NCI-H1092 (cell line): ENCODE results near the gene FRA10AC1.
"Not testable (repeated sequence)": the region's sequence is repeated elsewhere in the genome, so short reads cannot be mapped to it uniquely, and the experiment has no call there.

ENCODE experiments used
- DNase-seq: peaks from one replicate; lab custom pipeline; 2025; lab: John Stamatoyannopoulos, UW

Gene FRA10AC1

DNA sequence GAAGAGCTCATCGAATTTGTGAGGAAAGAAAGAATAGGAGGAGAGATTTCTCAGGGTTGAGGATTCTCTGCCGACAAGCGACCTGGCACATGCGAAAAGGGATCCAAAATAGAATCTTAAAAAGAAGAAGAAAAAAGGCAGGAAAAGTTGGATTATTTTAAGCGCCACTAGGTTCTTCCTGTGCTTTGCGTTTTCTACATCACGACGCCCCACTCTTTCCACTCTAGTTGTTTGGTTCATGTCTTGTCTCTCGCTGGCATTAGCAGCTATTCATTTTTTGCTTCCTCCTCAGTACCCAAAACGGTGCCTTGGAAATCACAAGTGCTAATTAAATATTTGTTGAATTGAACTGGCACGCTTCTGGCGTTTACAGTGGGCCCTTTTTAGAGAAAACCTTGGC is 674 bp upstream of the FRA10AC1 start:
- peak; percentile 22 for DNase-seq

DNA sequence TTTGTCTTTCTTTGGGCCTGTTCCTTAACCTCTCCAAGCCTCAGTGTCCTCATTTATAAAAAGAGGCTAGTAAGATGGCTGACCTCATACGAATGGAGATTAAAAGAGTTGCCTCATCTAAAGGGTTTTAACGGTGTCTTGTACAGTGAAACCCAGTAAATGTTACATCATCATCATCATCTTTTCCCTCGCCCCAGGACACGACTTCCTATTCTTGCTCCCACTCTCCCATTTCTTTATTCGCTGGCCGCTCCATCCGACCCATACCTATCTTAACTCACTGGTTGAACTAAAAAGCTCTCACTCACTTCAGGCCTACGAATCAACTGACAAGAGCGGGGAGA is 554 bp downstream of the FRA10AC1 start:
- DNase-seq, result no peak

DNA sequence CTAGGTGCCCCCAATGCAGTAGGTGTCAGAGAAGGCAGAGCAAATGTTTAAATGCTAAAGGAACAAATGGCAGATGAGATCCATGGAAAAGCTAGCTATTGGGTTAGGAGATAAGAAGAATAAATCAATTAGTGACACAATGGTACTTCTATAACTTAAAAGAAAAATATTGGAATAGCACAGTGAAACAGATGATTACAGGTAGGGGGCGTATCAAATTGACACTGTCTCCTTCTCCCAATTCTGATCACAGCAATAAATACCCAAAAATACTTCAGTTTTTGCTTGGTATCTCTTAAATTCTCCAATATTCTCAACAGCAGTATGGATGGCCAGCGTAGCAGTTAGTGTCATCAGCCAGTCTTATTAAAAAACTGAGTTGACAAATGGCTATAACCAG is 5.2 kb downstream of the FRA10AC1 start:
- DNase-seq, result no peak

DNA sequence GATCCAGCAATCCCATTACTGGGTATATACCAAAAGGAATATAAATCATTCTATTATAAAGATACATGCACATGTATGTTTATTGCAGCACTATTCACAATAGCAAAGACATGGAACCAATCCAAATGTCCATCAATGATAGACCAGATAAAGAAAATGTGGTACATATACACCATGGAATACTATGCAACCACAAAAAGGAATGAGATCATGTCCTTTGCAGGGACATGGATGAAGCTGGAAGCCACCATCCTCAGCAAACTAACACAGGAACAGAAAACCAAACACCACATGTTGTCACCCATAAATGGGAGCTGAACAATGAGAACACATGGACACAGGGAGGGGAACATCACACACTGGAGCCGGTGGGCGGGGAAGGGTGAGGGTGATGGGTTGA is 5.8 kb downstream of the FRA10AC1 start:
- DNase-seq, result not testable (repeated sequence)

DNA sequence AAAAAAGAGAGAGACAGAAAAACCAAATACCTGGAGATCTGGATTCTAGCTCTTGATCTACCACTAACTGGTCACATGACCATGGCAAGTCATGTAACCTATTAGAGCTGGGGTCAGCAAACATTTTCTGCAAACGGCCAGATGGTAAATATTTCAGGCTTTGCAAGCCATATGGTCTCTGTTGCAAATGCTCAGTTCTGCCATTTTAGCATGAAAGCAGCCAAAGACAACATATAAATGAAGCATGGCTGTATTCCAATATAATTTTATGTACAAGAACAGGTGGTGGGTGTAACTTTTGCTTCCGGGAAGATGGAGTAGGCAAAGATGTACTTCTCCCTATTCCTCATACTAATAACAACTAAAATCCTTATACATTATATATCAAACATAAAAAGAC is 6.7 kb downstream of the FRA10AC1 start:
- DNase-seq, result no peak

DNA sequence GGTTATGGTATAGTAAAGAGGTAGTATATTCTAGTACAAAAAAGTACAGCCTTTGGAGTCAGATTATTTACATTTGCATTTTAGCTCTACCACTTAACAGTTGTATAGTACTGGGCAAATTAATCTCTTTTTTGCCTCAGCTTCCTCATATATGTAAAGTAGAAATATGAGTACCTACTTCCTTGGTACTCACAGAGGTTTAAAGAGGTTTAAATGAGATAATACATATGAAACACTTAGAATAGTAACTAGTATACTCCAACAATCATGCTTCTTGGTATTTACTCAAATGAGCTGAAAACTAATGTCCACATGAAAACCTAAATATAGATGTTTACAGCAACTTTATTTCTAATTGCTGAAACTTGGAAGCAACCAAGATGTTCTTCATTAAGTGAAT is 14.7 kb downstream of the FRA10AC1 start:
- no peak for DNase-seq

DNA sequence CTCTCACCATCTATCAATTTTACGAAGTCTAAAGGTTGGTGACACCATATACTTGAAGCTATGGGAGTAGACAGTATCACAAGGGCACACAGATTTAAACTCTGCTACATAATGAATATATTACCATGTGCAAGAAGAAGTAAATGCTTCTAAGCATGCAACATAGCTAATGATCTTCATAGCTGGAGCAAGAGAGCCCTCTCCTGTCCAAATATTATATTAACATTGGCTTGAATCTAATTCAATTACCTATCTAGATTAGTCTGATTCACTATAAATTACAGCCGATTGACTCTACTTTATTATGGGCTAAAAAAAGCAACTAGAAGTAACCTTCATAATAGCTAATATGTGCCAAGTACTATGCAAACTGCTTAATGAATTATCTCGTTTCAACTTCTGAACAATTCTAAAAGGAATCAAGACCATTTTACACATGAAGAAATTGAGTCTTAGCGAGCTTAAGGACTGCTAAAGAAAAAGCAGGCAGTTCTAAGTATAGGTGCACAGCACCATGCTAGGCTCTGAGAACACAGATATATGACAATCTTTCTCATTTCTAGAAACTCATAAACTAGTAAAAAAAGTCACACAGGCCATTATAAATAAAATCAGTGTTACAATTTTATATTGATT is 21.9 kb downstream of the FRA10AC1 start:
- DNase-seq, result peak; percentile 13

- DNase-seq, result no peak
Observed at GRCh38 chr10:93678805-93679587, 23.4 kb downstream of the FRA10AC1 start.

GRCh38 chr10:93678386-93678785 is 24.0 kb downstream of the FRA10AC1 start:
- no peak for DNase-seq

DNA sequence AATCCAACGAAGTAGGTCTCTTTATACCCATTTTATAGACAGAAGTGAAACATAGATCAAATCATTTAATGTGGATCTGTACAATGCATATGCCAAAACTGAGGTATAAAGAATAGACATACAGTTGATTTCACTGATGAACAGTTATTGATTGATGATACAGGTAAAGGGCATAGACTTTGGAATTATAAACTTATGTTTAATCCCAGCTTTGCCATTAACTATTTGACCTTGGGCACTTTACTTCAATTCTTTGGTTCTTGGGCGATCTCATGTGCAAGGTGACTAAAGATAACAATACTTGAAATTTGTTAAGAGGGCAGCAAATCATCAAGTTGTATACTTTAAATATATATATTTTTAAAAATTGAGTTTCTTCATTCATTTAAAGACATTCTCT is 28.6 kb downstream of the FRA10AC1 start:
- DNase-seq, result no peak

- no peak for DNase-seq
Observed at GRCh38 chr10:93672890-93673289, 29.5 kb downstream of the FRA10AC1 start.

- no peak for DNase-seq
Observed at GRCh38 chr10:93672022-93672678, 30.2 kb downstream of the FRA10AC1 start.

DNA sequence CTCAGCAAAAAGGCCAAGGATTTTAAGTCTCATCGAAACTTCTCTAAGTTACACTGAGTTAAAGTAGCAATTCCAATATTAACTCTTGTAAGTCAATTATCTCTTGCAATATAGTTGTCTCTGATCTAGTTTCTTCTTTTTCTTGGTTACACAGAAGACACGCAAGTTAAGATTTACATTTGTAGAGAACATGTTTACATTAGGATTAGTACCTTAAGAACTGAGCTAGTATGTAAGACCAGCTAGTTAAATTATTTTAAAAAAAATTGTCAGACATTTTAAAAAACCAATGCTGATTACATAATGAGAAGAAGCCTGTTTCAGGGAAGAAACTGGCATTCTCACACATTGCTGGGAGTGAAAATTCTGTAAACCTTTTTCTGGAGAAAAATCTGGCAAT is 31.4 kb downstream of the FRA10AC1 start:
- no peak for DNase-seq

- no peak for DNase-seq
Observed at GRCh38 chr10:93670372-93670771, 32.0 kb downstream of the FRA10AC1 start.

GRCh38 chr10:93667795-93668194 is 34.6 kb downstream of the FRA10AC1 start:
- DNase-seq, result no peak

GRCh38 chr10:93666030-93666429 is 36.4 kb downstream of the FRA10AC1 start:
- no peak for DNase-seq

- no peak for DNase-seq
Observed at GRCh38 chr10:93657757-93658156, 44.6 kb downstream of the FRA10AC1 start.

- no peak for DNase-seq
Observed at GRCh38 chr10:93656155-93656554, 46.2 kb downstream of the FRA10AC1 start.

DNA sequence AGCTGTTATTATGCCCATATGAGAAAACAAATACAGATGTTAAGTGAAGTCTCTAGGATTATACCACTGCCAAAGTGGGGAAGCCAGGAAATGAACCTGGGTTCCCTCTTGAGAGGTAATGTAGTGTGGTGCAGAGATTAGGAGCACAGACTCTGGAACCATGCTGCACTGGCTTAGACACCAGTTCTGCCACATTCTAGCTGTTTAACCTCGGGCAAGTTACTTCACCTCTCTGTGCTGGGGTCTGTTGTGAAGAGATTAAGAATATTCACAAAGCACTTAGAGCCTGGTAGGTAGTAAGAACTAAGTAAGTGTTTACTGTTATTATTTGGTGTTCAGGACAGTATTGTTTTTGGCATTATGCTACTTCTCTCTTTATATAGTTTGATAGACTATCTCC is 48.2 kb downstream of the FRA10AC1 start:
- DNase-seq, result no peak

- no peak for DNase-seq
Observed at GRCh38 chr10:93652857-93653256, 49.5 kb downstream of the FRA10AC1 start.

GRCh38 chr10:93639791-93640190 is 62.6 kb downstream of the FRA10AC1 start:
- no peak for DNase-seq

- no peak for DNase-seq
Observed at GRCh38 chr10:93630625-93631557, 71.5 kb downstream of the FRA10AC1 start.
